ENCODE results near the gene THAP2. TPM values are rescaled to one million over a fixed set of nuclear protein-coding genes. Genes with fewer than 3 reads are reported as not detected.

THAP2 gene
- total RNA-seq, 1 experiment from 2014 or later, result 2.7 TPM

DNA sequence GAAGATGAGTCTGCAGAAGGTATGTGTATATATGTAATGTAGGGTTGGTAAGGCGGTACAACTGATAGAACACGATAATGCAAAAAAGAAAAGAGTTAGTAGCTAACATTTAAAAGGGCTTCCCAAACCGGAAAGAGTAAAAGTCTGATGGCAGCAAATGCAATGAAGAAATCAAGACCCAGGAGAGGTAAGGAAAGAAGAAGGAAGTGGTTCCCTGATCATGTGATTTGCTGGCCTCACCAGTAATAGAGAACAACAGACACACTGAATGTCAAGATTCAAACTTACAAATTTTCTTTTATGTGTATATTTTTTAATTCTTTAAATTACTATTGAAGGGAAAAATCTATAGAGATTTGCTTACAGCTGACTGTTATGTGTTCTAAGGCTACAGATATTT lies 18.8 kb upstream of the THAP2 start:
- Mint-ChIP-seq H3K27ac (ENCODE audit: unreplicated experiment) (no peak overlapping the region), H3K36me3 (ENCODE audit: insufficient read depth, unreplicated experiment) (peaks cover 75% of the 10 kb centered on the region), H3K4me1 (ENCODE audit: low read depth, unreplicated experiment) (peaks cover 23% of the 10 kb centered on the region), H3K9me3 (ENCODE audit: unreplicated experiment) (peaks cover 9% of the 10 kb centered on the region), H3K4me3 (ENCODE audit: unreplicated experiment) (no peak overlapping the region), H3K27me3 (ENCODE audit: insufficient read depth, unreplicated experiment) (no peaks in the 10 kb centered on the region)
- TF ChIP-seq, protein P1, sequence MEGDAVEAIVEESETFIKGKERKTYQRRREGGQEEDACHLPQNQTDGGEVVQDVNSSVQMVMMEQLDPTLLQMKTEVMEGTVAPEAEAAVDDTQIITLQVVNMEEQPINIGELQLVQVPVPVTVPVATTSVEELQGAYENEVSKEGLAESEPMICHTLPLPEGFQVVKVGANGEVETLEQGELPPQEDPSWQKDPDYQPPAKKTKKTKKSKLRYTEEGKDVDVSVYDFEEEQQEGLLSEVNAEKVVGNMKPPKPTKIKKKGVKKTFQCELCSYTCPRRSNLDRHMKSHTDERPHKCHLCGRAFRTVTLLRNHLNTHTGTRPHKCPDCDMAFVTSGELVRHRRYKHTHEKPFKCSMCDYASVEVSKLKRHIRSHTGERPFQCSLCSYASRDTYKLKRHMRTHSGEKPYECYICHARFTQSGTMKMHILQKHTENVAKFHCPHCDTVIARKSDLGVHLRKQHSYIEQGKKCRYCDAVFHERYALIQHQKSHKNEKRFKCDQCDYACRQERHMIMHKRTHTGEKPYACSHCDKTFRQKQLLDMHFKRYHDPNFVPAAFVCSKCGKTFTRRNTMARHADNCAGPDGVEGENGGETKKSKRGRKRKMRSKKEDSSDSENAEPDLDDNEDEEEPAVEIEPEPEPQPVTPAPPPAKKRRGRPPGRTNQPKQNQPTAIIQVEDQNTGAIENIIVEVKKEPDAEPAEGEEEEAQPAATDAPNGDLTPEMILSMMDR (IDR thresholded peaks at IDR 0.05; ENCODE audit: insufficient read depth in 1 of 2, low read depth in 1 of 2, low read length in 1 of 2, severe bottlenecking in 1 of 2, unreplicated experiment in 1 of 2), result no peak
- ChIA-PET POLR2A (interaction anchor here (0.6 kb wide), 1 partner anchor 71 kb away, joined by 5 read pairs; no protein-coding TSS in a partner anchor), CTCF (no interaction called here)
- BruUV-seq (replicated peaks), result no TSS peak
- peaks cover 2% of the 10 kb centered on the region; the same call in 1 of the 2 replicates for H3K36me3 ChIP-seq (ENCODE audit: control insufficient read depth, insufficient read depth, low read length)
- no peaks in the 10 kb centered on the region for H3K9me3 ChIP-seq
- intact Hi-C loops (cut with micrococcal nuclease; ENCODE audit: unreplicated experiment), result no loop called here
- H3K4me1 ChIP-seq, result peaks cover 14% of the 10 kb centered on the region
- H3K27me3 ChIP-seq (replicated peaks; ENCODE audit: control insufficient read depth, insufficient read depth, low read length), result no peaks in the 10 kb centered on the region
- no peak overlapping the region for H3K4me3 ChIP-seq (ENCODE audit: low read depth, low read length)
- DNase-seq, result no peak

DNA sequence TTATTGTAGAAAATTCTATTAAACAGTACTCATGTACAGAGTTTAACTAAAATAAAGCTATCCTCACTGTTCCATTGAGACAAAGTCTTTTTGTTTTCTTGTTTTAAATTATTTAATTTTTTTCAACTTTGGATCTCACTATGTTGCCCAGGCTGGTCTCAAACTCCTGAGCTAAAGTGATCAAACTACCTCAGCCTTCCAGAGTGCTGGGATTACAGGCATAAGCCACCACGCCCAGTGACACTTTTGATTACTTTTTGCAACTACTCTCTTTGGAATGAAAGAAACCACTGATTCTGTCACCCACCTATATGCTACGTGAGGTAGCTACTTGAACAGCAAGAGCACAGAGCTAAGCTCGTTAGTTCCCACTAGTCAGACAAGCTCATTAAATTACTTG lies 17.6 kb upstream of the THAP2 start:
- H3K27ac Mint-ChIP-seq (ENCODE audit: unreplicated experiment), result no peak overlapping the region
- no TSS peak for BruUV-seq (replicated peaks)
- CTCF ChIA-PET, result interaction anchor here (1.2 kb wide), 1 partner anchor 10 kb away, joined by 4 read pairs; no protein-coding TSS in a partner anchor
- H3K27me3 ChIP-seq (replicated peaks; ENCODE audit: control insufficient read depth, insufficient read depth, low read length), result no peaks in the 10 kb centered on the region
- H3K36me3 Mint-ChIP-seq (ENCODE audit: insufficient read depth, unreplicated experiment), result peaks cover 67% of the 10 kb centered on the region
- H3K4me1 Mint-ChIP-seq (ENCODE audit: low read depth, unreplicated experiment), result peaks cover 20% of the 10 kb centered on the region
- DNase-seq, result no peak
- TF ChIP-seq, protein P1 (IDR thresholded peaks at IDR 0.05; ENCODE audit: insufficient read depth in 1 of 2, low read depth in 1 of 2, low read length in 1 of 2, severe bottlenecking in 1 of 2, unreplicated experiment in 1 of 2), result no peak
- H3K9me3 Mint-ChIP-seq (ENCODE audit: unreplicated experiment), result peaks cover 9% of the 10 kb centered on the region
- H3K36me3 ChIP-seq (ENCODE audit: control insufficient read depth, insufficient read depth, low read length), result no peaks in the 10 kb centered on the region
- intact Hi-C loops (cut with micrococcal nuclease; ENCODE audit: unreplicated experiment), result no loop called here
- peaks cover 6% of the 10 kb centered on the region for H3K4me1 ChIP-seq
- H3K4me3 Mint-ChIP-seq (ENCODE audit: unreplicated experiment), result no peak overlapping the region
- POLR2A ChIA-PET, result no interaction called here
- H3K27me3 Mint-ChIP-seq (ENCODE audit: insufficient read depth, unreplicated experiment), result no peaks in the 10 kb centered on the region
- no peak overlapping the region for H3K4me3 ChIP-seq (ENCODE audit: low read depth, low read length)
- no peaks in the 10 kb centered on the region for H3K9me3 ChIP-seq

DNA sequence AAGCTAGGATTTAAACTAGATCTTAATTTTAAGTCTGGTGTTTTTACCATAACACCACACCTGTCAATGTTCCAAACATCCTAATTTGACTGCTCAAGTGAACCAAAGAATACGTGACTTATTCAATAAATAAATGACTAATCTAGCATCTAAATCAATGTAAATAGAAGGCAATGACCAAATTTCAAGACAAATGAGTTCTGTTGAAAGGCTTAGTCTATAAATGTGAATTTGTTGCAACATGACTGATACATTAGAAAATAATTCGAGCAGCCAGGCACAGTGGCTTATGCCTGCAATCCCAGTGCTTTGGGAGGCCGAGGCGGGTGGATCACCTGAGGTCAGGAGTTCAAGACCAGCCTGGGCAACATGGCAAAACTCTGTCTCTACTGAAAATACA lies 15.6 kb upstream of the THAP2 start:
- no peak overlapping the region for H3K4me3 ChIP-seq (ENCODE audit: low read depth, low read length)
- no peaks in the 10 kb centered on the region for H3K9me3 ChIP-seq
- CTCF ChIA-PET, result interaction anchor here (0.7 kb wide), 1 partner anchor 12 kb away, joined by 3 read pairs; no protein-coding TSS in a partner anchor
- no peak overlapping the region for H3K27ac Mint-ChIP-seq (ENCODE audit: unreplicated experiment)
- H3K27me3 ChIP-seq (replicated peaks; ENCODE audit: control insufficient read depth, insufficient read depth, low read length), result no peaks in the 10 kb centered on the region
- DNase-seq, result no peak
- no TSS peak for BruUV-seq (replicated peaks)
- no peak overlapping the region for H3K4me3 Mint-ChIP-seq (ENCODE audit: unreplicated experiment)
- H3K27me3 Mint-ChIP-seq (ENCODE audit: insufficient read depth, unreplicated experiment), result no peaks in the 10 kb centered on the region
- peaks cover 46% of the 10 kb centered on the region for H3K36me3 Mint-ChIP-seq (ENCODE audit: insufficient read depth, unreplicated experiment)
- no peaks in the 10 kb centered on the region; the same call in 1 of the 2 replicates for H3K4me1 ChIP-seq
- H3K36me3 ChIP-seq (ENCODE audit: control insufficient read depth, insufficient read depth, low read length), result no peaks in the 10 kb centered on the region
- POLR2A ChIA-PET, result no interaction called here
- TF ChIP-seq, protein P1 (IDR thresholded peaks at IDR 0.05; ENCODE audit: insufficient read depth in 1 of 2, low read depth in 1 of 2, low read length in 1 of 2, severe bottlenecking in 1 of 2, unreplicated experiment in 1 of 2), result no peak
- peaks cover 15% of the 10 kb centered on the region for H3K4me1 Mint-ChIP-seq (ENCODE audit: low read depth, unreplicated experiment)
- intact Hi-C loops (cut with micrococcal nuclease; ENCODE audit: unreplicated experiment), result no loop called here
- H3K9me3 Mint-ChIP-seq (ENCODE audit: unreplicated experiment), result peaks cover 9% of the 10 kb centered on the region
